Measurements from ENCODE around the gene SEMA3D.

The SEMA3D gene

DNA sequence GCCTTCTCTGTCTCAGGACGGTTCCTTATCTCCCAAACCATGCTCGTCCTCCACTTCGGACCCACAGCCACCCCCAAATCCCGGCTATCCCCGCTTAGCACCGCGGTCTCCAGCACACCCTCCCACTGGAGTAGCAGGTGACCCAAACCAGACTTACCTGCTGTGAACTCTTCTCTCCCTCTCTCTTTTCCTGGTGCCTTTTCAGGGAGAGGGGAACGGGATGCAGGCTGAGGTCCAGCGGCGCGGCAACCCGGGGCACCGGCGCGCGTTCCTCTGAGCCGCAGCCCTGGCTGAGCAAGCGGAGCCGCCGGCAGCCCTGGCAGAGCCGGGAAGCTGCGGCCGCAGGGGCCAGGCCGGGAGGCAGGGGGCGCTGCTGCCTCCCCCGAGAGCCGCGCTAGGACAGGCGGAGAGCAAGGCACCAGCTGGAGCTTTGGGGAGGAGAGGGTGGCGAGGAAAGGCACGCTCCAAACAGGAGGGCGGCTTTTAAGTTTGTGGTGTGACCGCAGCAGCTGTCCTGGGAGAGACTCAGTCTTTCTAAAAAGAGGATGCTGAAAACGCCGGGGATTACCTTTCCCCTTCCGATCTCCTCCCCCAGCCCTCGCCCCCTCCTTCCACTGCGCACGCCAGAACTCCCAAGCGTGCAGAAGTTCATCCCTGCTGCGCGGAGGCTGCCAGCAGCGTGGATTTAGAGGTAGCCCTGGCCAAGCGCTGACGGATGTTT is at the start of gene SEMA3D:
SEMA3D (minus strand) TSS at position 536 of the 721 bp plus-strand sequence. CDS start 65,165 bp downstream, outside the sequence.
- no peak for FAIRE-seq

- no peak for FAIRE-seq
Measured at GRCh38 chr7:85234730-85235129, 47.9 kb upstream of the SEMA3D start.

DNA sequence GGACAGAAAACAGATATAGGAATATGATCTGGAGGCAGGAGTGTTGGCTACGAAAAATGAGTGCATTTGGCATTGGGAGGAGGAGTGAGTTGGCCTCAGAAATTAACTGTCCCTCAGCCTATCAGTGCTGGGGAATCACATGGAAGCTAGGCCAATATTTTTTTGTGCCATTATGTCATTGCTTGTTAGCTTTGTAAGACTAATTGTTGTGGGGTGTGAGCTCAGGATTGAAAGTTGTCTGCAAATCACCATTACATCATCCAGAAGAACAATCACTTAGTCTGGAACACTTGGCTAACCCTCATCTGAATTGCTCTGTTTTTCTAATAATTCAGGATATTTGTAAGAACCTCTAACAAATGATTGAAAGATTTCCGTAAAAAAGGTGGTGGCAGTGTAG is 45.2 kb upstream of the SEMA3D start:
- FAIRE-seq, result no peak

GRCh38 chr7:85230623-85231022 is 43.8 kb upstream of the SEMA3D start:
- FAIRE-seq, result no peak

DNA sequence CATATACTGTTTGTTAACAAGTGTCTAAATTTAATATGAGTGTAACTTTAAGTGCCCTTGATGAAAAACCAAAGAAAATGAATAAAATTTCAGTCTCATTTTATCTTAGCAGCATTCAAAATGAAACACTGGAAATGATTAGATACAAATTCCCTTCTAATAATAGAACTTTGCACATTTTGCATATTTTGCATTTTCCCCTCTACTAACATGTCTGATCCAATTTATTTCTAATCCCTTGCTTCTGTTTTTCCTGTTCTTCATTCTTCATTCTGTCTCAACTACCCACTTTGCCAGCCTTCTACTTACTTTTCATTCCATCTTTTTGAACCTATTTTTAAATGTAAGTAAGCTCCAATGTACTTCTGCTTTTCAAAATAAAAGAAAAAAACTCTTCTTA is 42.7 kb upstream of the SEMA3D start:
- no peak for FAIRE-seq

GRCh38 chr7:85226361-85227085 is 39.7 kb upstream of the SEMA3D start:
- FAIRE-seq, result no peak

GRCh38 chr7:85224171-85224570 is 37.3 kb upstream of the SEMA3D start:
- no peak for FAIRE-seq

- no peak for FAIRE-seq
Measured at GRCh38 chr7:85222522-85222921, 35.7 kb upstream of the SEMA3D start.

GRCh38 chr7:85221796-85222195 is 34.9 kb upstream of the SEMA3D start:
- FAIRE-seq, result no peak

DNA sequence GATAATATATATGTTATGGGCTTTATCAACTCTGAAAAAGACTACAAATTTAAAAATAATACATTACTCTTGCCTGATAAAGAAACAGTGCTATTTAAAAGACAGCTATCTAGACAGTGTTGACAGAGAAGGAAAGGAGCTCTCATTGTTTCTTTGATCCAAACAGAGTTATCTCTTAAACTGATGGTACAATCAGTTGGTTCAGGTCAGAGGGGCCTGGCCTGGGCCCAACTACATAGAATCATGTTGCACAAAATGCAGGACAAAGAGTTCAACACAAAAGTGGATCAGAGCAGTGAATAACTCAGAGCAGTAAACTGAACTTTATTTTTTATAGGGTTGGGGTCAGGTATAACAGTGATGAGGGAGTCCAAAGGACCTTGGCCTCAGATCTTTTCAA is 33.8 kb upstream of the SEMA3D start:
- FAIRE-seq, result no peak

GRCh38 chr7:85220023-85220422 is 33.2 kb upstream of the SEMA3D start:
- FAIRE-seq, result no peak

DNA sequence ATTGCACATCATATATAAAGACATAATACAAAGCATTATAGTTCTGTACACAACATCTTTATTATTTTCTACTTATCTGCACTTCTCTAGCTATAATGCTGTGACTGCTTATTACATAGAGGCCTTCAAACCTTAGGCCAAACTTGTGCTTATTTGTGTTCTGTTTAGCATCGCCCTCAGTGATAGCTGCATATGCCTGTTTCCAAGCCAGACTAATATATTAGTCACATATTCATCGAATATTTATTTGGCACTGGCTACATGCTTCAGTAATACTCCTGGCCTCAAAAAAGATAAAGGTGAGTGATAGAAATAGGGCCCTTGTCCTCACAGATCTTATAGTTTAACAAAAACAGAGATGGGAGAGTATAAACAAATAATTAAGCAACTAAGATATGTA is 30.2 kb upstream of the SEMA3D start:
- no peak for FAIRE-seq

GRCh38 chr7:85215098-85215497 is 28.2 kb upstream of the SEMA3D start:
- no peak for FAIRE-seq

DNA sequence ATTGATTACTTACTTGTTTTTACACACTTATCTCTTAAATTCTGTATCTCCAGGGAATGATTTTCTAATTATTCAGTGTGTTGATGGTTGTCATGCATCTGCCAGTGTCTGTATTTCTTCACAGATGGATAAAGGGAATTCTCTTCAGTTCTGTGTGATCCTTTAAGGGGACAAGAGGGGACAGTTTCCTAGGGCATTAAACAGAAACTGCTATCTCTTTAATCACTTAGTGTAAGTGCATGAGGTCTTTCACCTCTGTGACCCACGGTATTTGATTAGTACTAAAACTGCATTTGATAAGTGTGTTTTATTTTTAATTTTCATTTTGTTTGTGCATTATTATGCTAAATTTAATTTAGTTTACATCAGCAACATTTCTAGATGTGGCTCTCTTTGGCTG is 26.6 kb upstream of the SEMA3D start:
- no peak for FAIRE-seq

DNA sequence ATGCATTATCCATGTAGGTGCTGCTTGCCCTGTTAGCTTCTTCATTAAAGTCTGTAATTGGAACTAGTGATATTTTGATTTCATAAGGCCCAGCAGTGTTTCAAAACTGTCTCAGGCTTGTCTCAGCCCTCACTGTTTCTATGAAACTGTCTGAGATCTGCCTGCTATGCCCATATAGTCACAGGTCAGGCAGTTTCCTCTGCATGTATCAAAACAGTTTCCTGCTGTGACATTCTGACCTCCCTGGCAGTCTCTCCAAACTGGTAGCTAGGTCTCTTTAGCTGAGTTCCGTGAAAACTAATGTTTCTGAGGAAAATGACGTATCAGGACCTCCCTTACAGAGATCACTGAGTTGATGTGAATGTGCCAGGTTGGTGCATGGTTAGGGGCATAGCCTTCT is 18.9 kb upstream of the SEMA3D start:
- no peak for FAIRE-seq

GRCh38 chr7:85204496-85204895 is 17.6 kb upstream of the SEMA3D start:
- FAIRE-seq, result no peak

- no peak for FAIRE-seq
Measured at GRCh38 chr7:85204061-85204460, 17.2 kb upstream of the SEMA3D start.

GRCh38 chr7:85201209-85201608 is 14.4 kb upstream of the SEMA3D start:
- FAIRE-seq, result no peak

GRCh38 chr7:85196696-85197095 is 9.8 kb upstream of the SEMA3D start:
- FAIRE-seq, result no peak

DNA sequence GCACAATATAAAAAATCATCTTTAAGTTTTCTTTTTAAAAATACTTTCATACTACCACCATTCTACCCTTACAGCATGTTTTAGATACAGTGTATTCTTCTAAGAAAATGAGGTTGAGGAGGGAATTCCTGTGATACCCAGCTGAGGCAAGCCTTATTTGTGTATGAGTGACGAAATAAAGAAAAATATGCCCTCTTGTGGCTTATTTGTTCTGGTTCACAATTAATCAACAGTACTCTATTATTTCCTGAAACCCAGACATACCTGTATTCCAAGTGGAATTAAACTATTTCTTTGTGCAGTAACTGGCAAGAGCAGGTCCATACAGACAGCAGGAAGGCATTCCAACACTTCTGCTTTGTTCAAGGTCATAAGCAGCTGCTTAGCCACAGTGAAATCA is 4.5 kb upstream of the SEMA3D start:
- no peak for FAIRE-seq

DNA sequence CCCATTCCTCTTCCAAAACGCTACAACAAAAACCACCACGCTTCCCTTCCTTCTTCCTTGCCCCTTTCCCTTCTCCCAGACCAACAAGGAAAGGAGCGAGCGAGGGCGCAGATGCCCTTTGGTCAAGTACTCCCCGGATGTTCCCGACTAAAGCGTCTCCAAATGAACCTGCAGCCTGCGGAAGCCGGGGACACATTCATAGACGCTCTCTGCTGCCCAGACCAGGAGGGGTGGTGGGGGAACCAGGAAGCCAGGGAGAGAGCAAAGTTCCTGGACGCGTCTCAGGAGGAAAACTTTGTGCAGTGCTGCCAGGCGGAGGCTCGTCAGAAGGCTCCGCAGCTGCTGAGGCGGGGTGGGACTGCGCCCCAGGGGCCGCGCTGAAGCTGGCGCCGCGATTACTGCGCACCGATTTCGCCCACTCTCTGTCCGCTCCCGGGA is 754 bp downstream of the SEMA3D start:
- no peak for FAIRE-seq

- FAIRE-seq, result no peak
Measured at GRCh38 chr7:85185424-85186082, 1.3 kb downstream of the SEMA3D start.

GRCh38 chr7:85184599-85185423 is 2.0 kb downstream of the SEMA3D start:
- FAIRE-seq, result no peak

Measured in islet of Langerhans (tissue), 1 donor.